CD4-positive, alpha-beta T cell treated with Interleukin-12 subunit alpha and Interleukin-12 subunit beta, for 1 hour (primary cell): ENCODE data around the gene MTMR4.
A peak's percentile ranks its signal among the peaks of the same experiment; 100 is the strongest.
"Not testable (repeated sequence)": the region's sequence is repeated elsewhere in the genome, so short reads cannot be mapped to it uniquely, and the experiment has no call there.

Source experiments
- DNase-seq: peaks from one replicate; pipeline ENCODE4 v3.0.0-alpha.2; 2020

MTMR4 gene

GRCh38 chr17:58521680-58522079 is 7.2 kb upstream of the MTMR4 start:
- DNase-seq, result no peak

- DNase-seq, result no peak
These were observed 6.5 kb upstream of the MTMR4 start for GRCh38 chr17:58520843-58521430.

- DNase-seq, result peak; percentile 100
These were observed 3.6 kb upstream of the MTMR4 start for GRCh38 chr17:58517928-58518609.

GRCh38 chr17:58517378-58517927 is 3.0 kb upstream of the MTMR4 start:
- DNase-seq, result no peak

- DNase-seq, result no peak
These were observed 2.4 kb upstream of the MTMR4 start for GRCh38 chr17:58516644-58517377.

DNA sequence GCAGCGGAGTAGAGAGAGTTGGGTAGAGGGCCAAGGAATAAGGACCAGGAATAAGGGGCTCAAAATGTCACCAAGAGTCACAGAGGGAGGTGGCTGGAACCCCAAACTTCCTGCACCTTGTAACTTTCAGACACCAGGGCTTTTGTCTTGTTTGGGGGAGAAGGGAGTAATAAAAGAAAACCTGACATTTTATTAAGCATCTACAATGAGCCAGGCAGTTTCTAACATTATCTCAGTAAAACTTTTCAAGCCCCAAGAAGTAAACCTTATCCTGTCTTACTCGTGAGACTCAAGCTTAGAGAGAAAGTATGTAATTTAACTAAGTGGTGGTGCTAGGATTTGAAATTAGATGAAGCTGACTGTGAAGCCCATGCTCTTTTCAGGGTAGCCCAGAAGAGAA is 848 bp upstream of the MTMR4 start:
- no peak for DNase-seq

DNA sequence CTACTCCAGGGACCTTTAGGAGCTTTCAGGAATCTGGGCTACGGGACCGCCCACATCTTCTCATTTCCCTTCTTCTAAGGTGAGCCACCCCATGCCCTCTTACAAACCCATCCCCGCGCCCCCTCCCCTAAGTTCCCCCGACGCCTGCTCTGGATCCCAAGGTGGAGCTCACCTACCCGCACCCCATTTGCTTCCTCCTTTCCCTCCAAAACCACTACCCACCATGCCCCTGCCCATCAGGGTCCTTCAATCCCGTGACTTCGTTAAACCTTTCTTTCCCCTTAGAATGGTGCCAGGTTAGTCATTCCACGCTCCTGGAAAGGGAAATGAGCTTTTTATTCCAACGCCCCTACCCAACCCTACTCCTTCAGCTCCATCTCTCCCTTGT is 326 bp upstream of the MTMR4 start:
- DNase-seq, result no peak

GRCh38 chr17:58513267-58513964 is 1.0 kb downstream of the MTMR4 start:
- peak; percentile 43 for DNase-seq

GRCh38 chr17:58510075-58510474 is 4.4 kb downstream of the MTMR4 start:
- no peak for DNase-seq

- DNase-seq, result no peak
These were observed 5.9 kb downstream of the MTMR4 start for GRCh38 chr17:58508341-58509067.

GRCh38 chr17:58507123-58507634 is 7.3 kb downstream of the MTMR4 start:
- DNase-seq, result no peak

DNA sequence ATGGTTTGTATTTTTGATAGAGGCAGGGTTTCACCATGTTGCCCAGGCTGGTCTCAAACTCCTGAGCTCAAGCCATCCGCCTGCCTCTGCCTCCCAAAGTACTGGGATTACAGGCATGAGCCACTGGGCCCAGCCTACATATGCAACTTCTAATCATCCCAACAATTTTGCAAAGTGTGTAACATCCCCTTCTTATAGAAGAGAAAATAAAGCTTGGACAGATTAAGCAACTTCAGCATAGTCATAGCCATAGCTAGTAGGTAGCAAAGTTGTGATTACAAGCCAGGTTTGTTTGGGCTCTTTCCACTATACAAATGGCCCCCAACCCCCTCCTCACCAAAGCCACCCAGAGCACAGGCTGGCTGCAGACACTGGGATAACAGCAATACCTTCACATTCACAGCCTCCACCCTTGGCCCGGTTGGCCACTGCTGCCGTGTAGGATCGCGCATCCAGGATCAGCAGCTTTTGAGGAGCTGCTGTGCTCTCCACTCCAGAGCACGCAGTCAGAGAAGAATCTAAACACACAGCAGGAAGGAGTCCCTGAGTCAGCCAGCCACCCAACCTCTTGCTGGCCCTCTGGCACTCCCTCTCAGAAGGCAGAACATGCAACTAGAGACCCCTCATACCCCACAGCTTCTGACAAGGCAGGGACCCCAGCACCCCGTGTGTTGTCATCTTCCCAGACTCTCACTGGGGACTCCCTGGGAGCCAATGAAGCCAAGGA is 7.9 kb downstream of the MTMR4 start:
- no peak for DNase-seq

DNA sequence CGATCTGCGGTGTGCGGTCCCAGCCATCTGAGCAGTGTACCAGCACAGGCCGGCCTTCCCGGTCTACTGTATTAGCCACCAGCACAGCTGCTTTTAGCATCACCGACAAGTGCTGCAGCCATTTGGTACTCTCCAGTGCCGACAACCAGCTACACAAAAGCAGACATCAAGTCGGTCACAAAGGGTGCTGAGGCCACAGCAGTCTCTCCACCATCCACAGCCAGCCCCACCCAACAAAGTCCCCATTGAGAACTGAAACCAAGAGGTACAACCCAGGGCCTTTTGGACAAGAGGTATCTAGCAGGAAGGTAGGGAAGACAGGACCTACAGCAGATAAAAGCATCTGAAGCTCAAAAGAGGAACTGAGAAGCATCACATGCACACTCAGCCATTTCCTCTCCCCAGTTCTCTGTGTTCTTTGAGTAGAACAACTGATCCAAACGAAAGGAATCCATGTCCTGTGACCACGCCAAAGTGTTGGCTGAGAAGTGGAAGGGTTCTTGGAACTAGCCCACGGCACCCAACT is 9.5 kb downstream of the MTMR4 start:
- no peak for DNase-seq

DNA sequence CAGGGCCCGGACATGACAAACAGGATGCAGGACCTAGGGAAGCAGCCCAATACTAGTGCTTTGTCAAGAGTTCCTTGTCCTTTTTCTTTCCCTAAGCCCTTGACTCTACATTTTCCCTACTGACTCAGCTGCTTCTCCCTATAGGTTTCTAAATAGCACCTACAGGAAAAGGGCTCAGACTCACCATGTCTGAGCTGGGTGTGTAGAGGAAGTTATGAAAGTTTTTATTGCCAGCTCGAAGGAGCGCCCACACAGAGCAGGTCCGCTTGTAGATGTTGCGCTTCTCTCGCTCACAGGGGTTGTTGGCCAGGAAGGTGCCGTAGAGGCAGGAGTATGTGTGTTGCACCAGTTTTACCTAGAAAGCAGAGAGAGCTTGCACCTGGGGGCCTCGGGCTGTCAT is 10.6 kb downstream of the MTMR4 start:
- no peak for DNase-seq

GRCh38 chr17:58503134-58503533 is 11.3 kb downstream of the MTMR4 start:
- DNase-seq, result not testable (repeated sequence)

- DNase-seq, result no peak
These were observed 13.0 kb downstream of the MTMR4 start for GRCh38 chr17:58501451-58501850.

DNA sequence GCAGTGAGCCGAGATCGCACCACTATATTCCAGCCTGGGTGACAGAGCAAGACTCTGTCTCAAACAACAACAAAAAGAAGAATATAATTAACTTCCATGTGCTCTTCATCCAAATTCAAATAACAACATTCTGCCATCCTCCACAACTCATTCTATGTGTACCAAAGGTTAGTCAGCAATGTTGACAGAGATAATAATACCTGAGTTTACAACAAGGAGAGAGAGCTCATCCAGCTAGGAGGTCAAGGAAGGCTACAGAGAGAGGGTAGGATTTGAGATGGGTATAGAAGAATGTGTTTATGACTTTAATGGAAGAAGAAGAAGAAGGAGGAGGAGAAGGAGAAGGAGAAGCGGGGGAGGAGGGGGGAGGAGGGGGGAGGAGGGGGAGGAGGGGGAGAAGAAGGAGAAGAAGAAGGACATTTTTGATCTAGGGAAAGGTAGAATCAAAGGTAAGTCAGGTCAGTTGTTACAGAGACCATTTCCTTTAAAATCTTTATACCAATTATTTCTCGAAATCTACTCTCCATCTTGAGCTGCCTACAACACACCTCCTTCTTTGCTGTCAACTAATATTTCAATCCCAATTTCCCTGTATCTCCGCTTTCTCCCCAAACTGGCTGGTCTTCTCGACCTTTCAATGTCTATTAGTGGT is 16.1 kb downstream of the MTMR4 start:
- DNase-seq, result no peak

DNA sequence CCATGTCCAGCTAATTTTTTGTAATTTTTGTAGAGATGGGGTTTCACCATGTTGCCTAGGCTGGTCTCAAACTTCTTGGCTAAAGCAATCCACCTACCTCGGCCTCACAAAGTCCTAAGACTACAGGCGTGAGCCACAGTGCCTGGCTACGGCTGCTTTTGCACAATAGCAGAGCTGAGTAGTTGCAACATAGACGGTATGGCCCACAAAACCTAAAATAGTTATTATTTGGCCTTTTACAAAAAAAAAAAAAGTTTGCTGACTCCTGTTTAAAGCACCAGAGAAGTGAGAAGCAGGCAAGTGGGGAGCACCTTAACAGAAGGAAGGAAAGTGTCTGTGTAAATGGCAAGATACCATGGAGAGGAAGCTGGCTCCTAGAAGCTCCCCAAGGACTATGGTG is 20.9 kb downstream of the MTMR4 start:
- no peak for DNase-seq

GRCh38 chr17:58492238-58493121 is 22.0 kb downstream of the MTMR4 start:
- no peak for DNase-seq

- DNase-seq, result no peak
These were observed 22.9 kb downstream of the MTMR4 start for GRCh38 chr17:58491510-58492045.
